PC-3 (cell line): ENCODE measurements around the gene UGCG. TPM values are rescaled to one million over a fixed set of nuclear protein-coding genes. Genes with fewer than 3 reads are reported as not detected.

Experiments
- ATAC-seq: fragments of 200-7000 bp; cut with Tn5 transposase; 2 replicates; pipeline ENCODE4 v1.9.1; 2020; ENCODE audit warnings: mild to moderate bottlenecking, moderate library complexity
- BruUV-seq: library from RNA; stranded (reverse); fragments of 400-500 nt; replicated peaks from 2 replicates; lab custom pipeline; 2021; lab: Mats Ljungman, UMichigan
- CTCF ChIA-PET: fragments of 300-600 bp; sonication (Branson Sonifier 250); formaldehyde crosslinking; loops from one replicate; lab custom pipeline; 2022; ENCODE audit warnings: antibody characterized with exemption; lab: Charles Lee
- POLR2A ChIA-PET: fragments of 300-600 bp; sonication (Branson Sonifier 250); formaldehyde crosslinking; loops from one replicate; lab custom pipeline; 2022; ENCODE audit warnings: antibody characterized with exemption; ENCODE audit not compliant: unreplicated experiment; lab: Charles Lee
- DNase-seq: peaks from one replicate; pipeline ENCODE4 v3.0.0-alpha.2; 2015
- H2AFZ ChIP-seq: fragments of 300-600 bp; sonication (generic); 2 replicates; pipeline ENCODE4 v1.6.0; 2016; ENCODE audit warnings: antibody characterized with exemption, low read length
- H3F3A ChIP-seq: fragments of 300-600 bp; sonication (generic); one replicate; pipeline ENCODE4 v1.6.0; 2017; ENCODE audit warnings: antibody characterized with exemption, low read length, control low read depth, mild to moderate bottlenecking; ENCODE audit not compliant: unreplicated experiment
- H3K27ac ChIP-seq: fragments of 300-600 bp; sonication (generic); 2 replicates; pipeline ENCODE4 v1.5.1; 2016; ENCODE audit warnings: mild to moderate bottlenecking, low read length
- H3K27me3 ChIP-seq: fragments of 300-600 bp; sonication (generic); 2 replicates; pipeline ENCODE4 v1.6.1; 2016; ENCODE audit warnings: low read length, mixed read lengths
- H3K36me3 ChIP-seq: fragments of 300-600 bp; sonication (generic); 2 replicates; pipeline ENCODE4 v1.6.1; 2016; ENCODE audit warnings: low read depth, mixed run types, low read length, mixed read lengths
- H3K4me1 ChIP-seq: fragments of 300-600 bp; sonication (generic); 2 replicates; pipeline ENCODE4 v1.5.1; 2016; ENCODE audit warnings: low read length; ENCODE audit not compliant: insufficient read depth
- H3K4me2 ChIP-seq: fragments of 300-600 bp; sonication (generic); 2 replicates; pipeline ENCODE4 v1.6.0; 2016; ENCODE audit warnings: low read length
- H3K4me3 ChIP-seq: fragments of 300-600 bp; sonication (generic); 2 replicates; pipeline ENCODE4 v1.5.1; 2016; ENCODE audit warnings: mild to moderate bottlenecking, low read length, mixed read lengths
- H3K79me2 ChIP-seq: fragments of 300-600 bp; sonication (generic); 2 replicates; pipeline ENCODE4 v1.6.1; 2017; ENCODE audit warnings: low read length, mixed read lengths
- H3K9ac ChIP-seq: fragments of 300-600 bp; sonication (generic); 2 replicates; pipeline ENCODE4 v1.6.0; 2016; ENCODE audit warnings: mild to moderate bottlenecking, low read length
- H3K9me2 ChIP-seq: fragments of 300-600 bp; sonication (generic); replicated peaks from 2 replicates; pipeline ENCODE4 v1.6.1; 2016; ENCODE audit warnings: mixed run types, low read length, mixed read lengths
- H3K9me3 ChIP-seq: fragments of 300-600 bp; sonication (generic); 2 replicates; pipeline ENCODE4 v1.6.1; 2016; ENCODE audit warnings: low read length, mixed read lengths
- H4K20me1 ChIP-seq: fragments of 300-600 bp; sonication (generic); 2 replicates; pipeline ENCODE4 v1.6.1; 2016; ENCODE audit warnings: low read length, mixed read lengths
- CTCF ChIP-seq: fragments of 300-600 bp; sonication (generic); conservative IDR thresholded peaks from 2 replicates; pipeline ENCODE4 v1.5.1; 2017; ENCODE audit warnings: antibody characterized with exemption, low read depth, mild to moderate bottlenecking, low read length
- EZH2 ChIP-seq: fragments of 300-600 bp; sonication (generic); IDR thresholded peaks from one replicate; pipeline ENCODE4 v1.6.1; 2017; ENCODE audit warnings: antibody characterized with exemption, mild to moderate bottlenecking, low read length; ENCODE audit not compliant: unreplicated experiment
- EZH2phosphoT487 ChIP-seq: fragments of 300-600 bp; sonication (generic); IDR thresholded peaks from 2 replicates; pipeline ENCODE4 v1.6.1; 2018; ENCODE audit warnings: mild to moderate bottlenecking, antibody characterized with exemption, low read length, borderline replicate concordance
- intact Hi-C: fragments of 100-400 bp; cut with micrococcal nuclease; formaldehyde crosslinking; loops from 2 replicates; pipeline ENCODE4 v1.9.0; 2023
- total RNA-seq: library from RNA; depleted of rRNA; stranded (reverse); fragments of >200 nt; gene quantifications from 2 replicates; pipeline ENCODE4 v1.2.3, GENCODE V29; 2014

Gene UGCG
- total RNA-seq, 1 experiment from 2014 or later = 29.4 TPM

GRCh38 chr9:111925784-111926183 lies 29.2 kb downstream of the UGCG start:
- BruUV-seq = no TSS peak
- no peaks in the 10 kb centered on the region for H3K4me1 ChIP-seq
- no peak overlapping the region for H3K4me3 ChIP-seq
- no peaks in the 10 kb centered on the region for H3K9me3 ChIP-seq
- H2AFZ ChIP-seq = no peak overlapping the region
- H3K4me2 ChIP-seq = no peak overlapping the region
- H4K20me1 ChIP-seq = no peaks in the 10 kb centered on the region
- intact Hi-C loops = no loop called here
- no peak for TF ChIP-seq CTCF
- TF ChIP-seq EZH2 = no peak
- TF ChIP-seq EZH2phosphoT487 = no peak
- no peak overlapping the region for H3K9ac ChIP-seq
- peaks cover 50% of the 10 kb centered on the region for H3K79me2 ChIP-seq
- ChIA-PET CTCF (no interaction called here), POLR2A (no interaction called here)
- H3F3A ChIP-seq = no peaks in the 10 kb centered on the region
- ATAC-seq = no peak
- no peaks in the 10 kb centered on the region for H3K9me2 ChIP-seq
- H3K27me3 ChIP-seq = no peaks in the 10 kb centered on the region
- no peak for DNase-seq
- no peak overlapping the region for H3K27ac ChIP-seq
- peaks cover 46% of the 10 kb centered on the region for H3K36me3 ChIP-seq

DNA sequence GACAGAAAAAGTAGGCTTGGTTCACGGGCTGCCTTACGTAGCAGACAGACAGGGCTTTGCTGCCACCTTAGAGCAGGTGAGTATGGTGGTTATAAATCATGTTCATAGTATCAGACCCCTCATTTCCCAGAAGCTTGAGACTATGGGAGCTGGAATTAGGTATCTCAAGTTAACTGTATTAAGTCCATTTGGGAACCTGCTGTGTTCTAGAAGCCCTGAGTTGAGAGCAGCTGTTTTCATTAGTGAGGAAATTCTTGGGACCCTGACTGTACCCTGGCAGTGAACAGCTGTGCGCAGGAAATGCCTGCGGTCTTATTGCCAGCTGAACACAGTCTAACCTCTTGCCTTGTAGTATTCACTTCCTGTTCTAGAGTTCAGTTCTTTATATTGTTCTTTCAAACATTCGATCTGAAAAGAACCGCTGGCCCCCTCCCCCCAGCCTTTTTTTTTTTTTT lies 29.8 kb downstream of the UGCG start:
- Histone ChIP-seq H3K36me3 (peaks cover 49% of the 10 kb centered on the region), H3K27me3 (no peaks in the 10 kb centered on the region), H3F3A (no peaks in the 10 kb centered on the region), H4K20me1 (no peaks in the 10 kb centered on the region), H3K9ac (no peak overlapping the region), H2AFZ (no peak overlapping the region), H3K9me3 (no peaks in the 10 kb centered on the region), H3K27ac (no peak overlapping the region), H3K4me2 (no peak overlapping the region), H3K4me1 (no peaks in the 10 kb centered on the region), H3K9me2 (no peaks in the 10 kb centered on the region), H3K4me3 (no peak overlapping the region), H3K79me2 (peaks cover 43% of the 10 kb centered on the region)
- no TSS peak for BruUV-seq
- POLR2A ChIA-PET = no interaction called here
- DNase-seq (no peak), ATAC-seq (no peak)
- TF ChIP-seq CTCF (no peak), EZH2phosphoT487 (no peak), EZH2 (no peak)
- intact Hi-C loops = no loop called here
- CTCF ChIA-PET = no interaction called here

DNA sequence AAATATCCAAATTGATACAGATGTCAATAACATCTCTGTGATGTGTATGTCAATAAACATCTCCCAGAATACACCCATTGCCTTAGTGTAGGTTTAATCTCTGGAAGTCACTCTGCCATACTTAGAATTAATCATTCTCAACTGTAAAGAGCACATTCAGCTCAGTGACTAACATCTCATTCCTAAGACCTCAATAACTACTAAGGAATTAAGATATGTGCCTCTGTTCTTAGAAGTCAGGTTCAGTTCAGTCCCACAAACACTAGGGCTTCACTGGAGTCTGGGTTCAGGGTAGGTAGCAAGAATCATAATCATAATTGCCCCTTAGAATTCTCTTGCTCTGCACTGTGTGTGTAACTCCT lies 31.7 kb downstream of the UGCG start:
- POLR2A ChIA-PET = no interaction called here
- Histone ChIP-seq H3K36me3 (peaks cover 50% of the 10 kb centered on the region), H3K79me2 (peaks cover 25% of the 10 kb centered on the region), H3F3A (no peaks in the 10 kb centered on the region), H3K9ac (no peak overlapping the region), H2AFZ (no peak overlapping the region), H3K4me3 (no peak overlapping the region), H3K9me3 (no peaks in the 10 kb centered on the region), H3K9me2 (no peaks in the 10 kb centered on the region), H3K4me2 (no peak overlapping the region), H3K27ac (no peak overlapping the region), H3K27me3 (no peaks in the 10 kb centered on the region), H3K4me1 (no peaks in the 10 kb centered on the region), H4K20me1 (no peaks in the 10 kb centered on the region)
- ATAC-seq = no peak
- peak; percentile 25 for DNase-seq
- CTCF ChIA-PET = no interaction called here
- intact Hi-C loops = no loop called here
- TF ChIP-seq EZH2phosphoT487 = no peak
- no peak for TF ChIP-seq CTCF
- TF ChIP-seq EZH2 = no peak
- no TSS peak for BruUV-seq
